ENCODE data around the gene UBQLN3.

GRCh38 chr11:5528495-5528894, 18.7 kb upstream of the UBQLN3 start:
- TF ChIP-seq BHLHE40 (IDR thresholded peaks at IDR 0.05; ENCODE audit: borderline replicate concordance in 1 of 2, low read depth in 2 of 2, low read length in 1 of 2) (no peak), ZNF384 (IDR thresholded peaks at IDR 0.05; ENCODE audit: borderline replicate concordance, low read depth, low read length) (no peak), RELB (IDR thresholded peaks at IDR 0.05; ENCODE audit: low read depth) (no peak), CTCF (IDR thresholded peaks at IDR 0.05 in 2 of 3, conservative IDR thresholded peaks at IDR 0.05 in 1 of 3; ENCODE audit: control insufficient read depth in 2 of 3, extremely low read depth in 1 of 3, insufficient read depth in 1 of 3, low read depth in 3 of 3, low read length in 3 of 3) (no peak), EZH2 (IDR thresholded peaks at IDR 0.05; ENCODE audit: borderline replicate concordance, control insufficient read depth, low read depth, low read length) (no peak), CHD1 (IDR thresholded peaks at IDR 0.05; ENCODE audit: low read depth, low read length) (no peak), ETV6 (conservative IDR thresholded peaks at IDR 0.05 in 1 of 2, IDR thresholded peaks at IDR 0.05 in 1 of 2; ENCODE audit: borderline replicate concordance in 1 of 2, low read depth in 1 of 2) (no peak), SUZ12 (IDR thresholded peaks at IDR 0.05; ENCODE audit: unreplicated experiment) (no peak)
